HepG2 (cell line): ENCODE results near the gene DLG4. TPM values are rescaled to one million over a fixed set of nuclear protein-coding genes. Genes with fewer than 3 reads are reported as not detected.

Source experiments
- HNRNPK ChIP-seq: fragments of 200-400 bp; formaldehyde crosslinking; IDR thresholded peaks from 2 replicates; pipeline ENCODE4 v1.6.1; 2018; ENCODE audit warnings: low read length, low read depth, moderate library complexity, mild to moderate bottlenecking; ENCODE audit not compliant: poor library complexity, severe bottlenecking
- HNRNPLL ChIP-seq: fragments of 200-400 bp; formaldehyde crosslinking; IDR thresholded peaks from 2 replicates; pipeline ENCODE4 v1.6.1; 2017; ENCODE audit warnings: mild to moderate bottlenecking, low read depth, low read length; ENCODE audit not compliant: poor library complexity, severe bottlenecking
- NCOA5 ChIP-seq: sonication (generic); formaldehyde crosslinking; IDR thresholded peaks from 2 replicates; pipeline ENCODE4 v1.4.0; 2020; ENCODE audit warnings: missing genetic modification reagents
- NFATC3 ChIP-seq: sonication (generic); formaldehyde crosslinking; IDR thresholded peaks from 2 replicates; pipeline ENCODE4 v1.5.1; 2020; ENCODE audit warnings: mild to moderate bottlenecking, missing genetic modification reagents
- PCBP2 ChIP-seq: fragments of 200-400 bp; formaldehyde crosslinking; optimal IDR thresholded peaks from 2 replicates; pipeline ENCODE3; 2018; ENCODE audit warnings: low read length, low read depth; ENCODE audit not compliant: poor library complexity, severe bottlenecking
- PITX1 ChIP-seq: sonication (generic); formaldehyde crosslinking; IDR thresholded peaks from 2 replicates; pipeline ENCODE4 v1.5.1; 2020; ENCODE audit warnings: mild to moderate bottlenecking, missing genetic modification reagents
- PRPF4 ChIP-seq: fragments of 200-400 bp; formaldehyde crosslinking; IDR thresholded peaks from 2 replicates; pipeline ENCODE4 v1.6.1; 2016; ENCODE audit warnings: low read length, low read depth; ENCODE audit not compliant: poor library complexity, severe bottlenecking
- PTBP1 ChIP-seq: fragments of 200-400 bp; formaldehyde crosslinking; IDR thresholded peaks from 2 replicates; pipeline ENCODE4 v1.6.1; 2018; ENCODE audit warnings: low read length, low read depth; ENCODE audit not compliant: poor library complexity, severe bottlenecking
- RBFOX2 ChIP-seq: fragments of 200-400 bp; formaldehyde crosslinking; IDR thresholded peaks from 2 replicates; pipeline ENCODE4 v1.6.1; 2017; ENCODE audit warnings: low read depth, mild to moderate bottlenecking, low read length
- TAF15 ChIP-seq: fragments of 200-400 bp; formaldehyde crosslinking; IDR thresholded peaks from one replicate; pipeline ENCODE4 v1.6.1; 2018; ENCODE audit warnings: mild to moderate bottlenecking, low read depth, low read length; ENCODE audit not compliant: poor library complexity, severe bottlenecking
- TBP ChIP-seq: sonication (generic); formaldehyde crosslinking; IDR thresholded peaks from 2 replicates; pipeline ENCODE4 v1.5.0; 2020; ENCODE audit warnings: missing genetic modification reagents
- ZFP90 ChIP-seq: sonication (generic); formaldehyde crosslinking; IDR thresholded peaks from 2 replicates; pipeline ENCODE4 v1.8.0; 2022; ENCODE audit warnings: missing genetic modification reagents, mild to moderate bottlenecking, inconsistent platforms, borderline replicate concordance
- ZNF224 ChIP-seq: sonication (generic); formaldehyde crosslinking; IDR thresholded peaks from 2 replicates; pipeline ENCODE4 v1.5.0; 2020; ENCODE audit warnings: mild to moderate bottlenecking, missing genetic modification reagents
- ZNF232 ChIP-seq: sonication (generic); formaldehyde crosslinking; IDR thresholded peaks from 2 replicates; pipeline ENCODE4 v1.4.0; 2020; ENCODE audit warnings: missing genetic modification reagents, borderline replicate concordance
- ZNF7 ChIP-seq: IDR thresholded peaks from 2 replicates; pipeline ENCODE4 v1.6.1; 2016; ENCODE audit warnings: missing biosample characterization, missing genetic modification reagents
- polyA plus RNA-seq, 8 experiments: library from polyadenylated mRNA; depleted of rRNA in 3 of 8; stranded (reverse) in 7 of 8; unstranded in 1 of 8; fragments of >200 nt; fragmentation: Illumina TruSeq in 4 of 8; extraction: Trizol in 4 of 8; gene quantifications; 2 replicates each; pipeline versions ENCODE4 v1.2.1 to v1.2.3, GENCODE V29; 2011 to 2016; ENCODE audit warnings: low read depth in 4 of 8, missing spikeins in 1 of 8, mixed read lengths in 1 of 8; ENCODE audit not compliant: insufficient read depth in 1 of 8
- total RNA-seq, 5 experiments: library from RNA; depleted of rRNA; stranded (reverse); fragments of >200 nt; fragmentation: Illumina TruSeq; extraction: Trizol; gene quantifications; 2 replicates each; pipeline ENCODE4 v1.2.3, GENCODE V29; 2016; ENCODE audit warnings: low read depth in 1 of 5
- TF ChIP-seq, protein P1 (sequence below): sonication (generic); formaldehyde crosslinking; IDR thresholded peaks from 2 replicates; pipeline ENCODE4 v1.9.0; 2022; ENCODE audit warnings: missing genetic modification reagents, mild to moderate bottlenecking, borderline replicate concordance
- TF ChIP-seq, protein P2 (sequence below): sonication (generic); formaldehyde crosslinking; IDR thresholded peaks from 2 replicates; pipeline ENCODE4 v1.4.0; 2020; ENCODE audit warnings: missing genetic modification reagents
- TF ChIP-seq, protein P3 (sequence below), 2 experiments: IDR thresholded peaks; 2 replicates each; pipeline ENCODE4 v1.6.1; 2011 to 2012; ENCODE audit warnings: low read length in 2 of 2, borderline replicate concordance in 1 of 2, low read depth in 1 of 2, mild to moderate bottlenecking in 1 of 2, moderate library complexity in 1 of 2

Gene DLG4
- total and polyA plus RNA-seq, 2 of the 13 experiments (the other 11 are each of a cell fraction or from before 2014, with no cell fraction given) = 0.71 to 4.3 TPM

DNA sequence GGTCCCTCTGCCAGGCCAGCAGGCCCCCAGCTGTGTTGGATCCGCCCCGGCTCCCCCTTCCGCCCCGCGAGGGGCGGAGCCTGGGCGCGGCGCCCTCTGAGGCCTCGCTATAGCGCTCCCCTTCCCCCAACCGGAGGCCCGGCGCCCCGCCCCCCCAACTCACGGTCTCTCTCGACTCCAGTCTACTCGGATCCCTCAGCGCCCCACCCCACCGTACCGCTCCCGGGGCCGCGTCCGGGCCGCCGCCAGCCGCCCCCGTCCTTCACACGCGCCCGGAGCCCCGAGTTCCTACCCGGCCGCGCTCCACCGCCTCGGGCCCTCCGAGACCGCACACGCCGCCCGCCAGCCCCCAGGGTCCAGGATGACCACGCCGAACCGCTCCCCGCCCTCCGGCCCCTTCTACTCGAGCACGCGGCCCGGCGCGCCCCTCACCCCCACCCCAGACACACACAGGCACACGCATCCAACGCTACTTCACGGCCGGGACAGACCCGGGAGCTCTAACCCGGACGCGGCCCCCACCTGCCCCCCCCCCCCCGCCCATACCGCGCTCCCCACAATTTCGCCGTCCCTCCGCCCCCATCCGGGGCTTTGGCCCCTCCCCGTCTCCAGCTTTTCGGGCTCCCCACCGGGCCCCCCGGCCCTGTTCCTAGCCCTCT lies 18.3 kb upstream of the DLG4 start (continued):
- TF ChIP-seq NFATC3 (CRISPR knock-in tag) = no peak
- TF ChIP-seq ZFP90 (CRISPR knock-in tag) = no peak
- TF ChIP-seq HNRNPK = peak; percentile 75
- peak; percentile 27 for TF ChIP-seq HNRNPLL
- TF ChIP-seq, protein P1, sequence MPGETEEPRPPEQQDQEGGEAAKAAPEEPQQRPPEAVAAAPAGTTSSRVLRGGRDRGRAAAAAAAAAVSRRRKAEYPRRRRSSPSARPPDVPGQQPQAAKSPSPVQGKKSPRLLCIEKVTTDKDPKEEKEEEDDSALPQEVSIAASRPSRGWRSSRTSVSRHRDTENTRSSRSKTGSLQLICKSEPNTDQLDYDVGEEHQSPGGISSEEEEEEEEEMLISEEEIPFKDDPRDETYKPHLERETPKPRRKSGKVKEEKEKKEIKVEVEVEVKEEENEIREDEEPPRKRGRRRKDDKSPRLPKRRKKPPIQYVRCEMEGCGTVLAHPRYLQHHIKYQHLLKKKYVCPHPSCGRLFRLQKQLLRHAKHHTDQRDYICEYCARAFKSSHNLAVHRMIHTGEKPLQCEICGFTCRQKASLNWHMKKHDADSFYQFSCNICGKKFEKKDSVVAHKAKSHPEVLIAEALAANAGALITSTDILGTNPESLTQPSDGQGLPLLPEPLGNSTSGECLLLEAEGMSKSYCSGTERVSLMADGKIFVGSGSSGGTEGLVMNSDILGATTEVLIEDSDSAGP = 0 out of 2 replicates have a peak, but pooled peaks have one; percentile 36
- no peak for TF ChIP-seq ZNF7 (CRISPR knock-in tag)
- no peak for TF ChIP-seq NCOA5 (CRISPR knock-in tag)
- TF ChIP-seq TAF15 = no peak
- TF ChIP-seq PITX1 (CRISPR knock-in tag) = no peak
- TF ChIP-seq PCBP2 = no peak
- TF ChIP-seq TBP (CRISPR knock-in tag) = no peak
- peak; percentile 87 for TF ChIP-seq PRPF4
- TF ChIP-seq, protein P2, sequence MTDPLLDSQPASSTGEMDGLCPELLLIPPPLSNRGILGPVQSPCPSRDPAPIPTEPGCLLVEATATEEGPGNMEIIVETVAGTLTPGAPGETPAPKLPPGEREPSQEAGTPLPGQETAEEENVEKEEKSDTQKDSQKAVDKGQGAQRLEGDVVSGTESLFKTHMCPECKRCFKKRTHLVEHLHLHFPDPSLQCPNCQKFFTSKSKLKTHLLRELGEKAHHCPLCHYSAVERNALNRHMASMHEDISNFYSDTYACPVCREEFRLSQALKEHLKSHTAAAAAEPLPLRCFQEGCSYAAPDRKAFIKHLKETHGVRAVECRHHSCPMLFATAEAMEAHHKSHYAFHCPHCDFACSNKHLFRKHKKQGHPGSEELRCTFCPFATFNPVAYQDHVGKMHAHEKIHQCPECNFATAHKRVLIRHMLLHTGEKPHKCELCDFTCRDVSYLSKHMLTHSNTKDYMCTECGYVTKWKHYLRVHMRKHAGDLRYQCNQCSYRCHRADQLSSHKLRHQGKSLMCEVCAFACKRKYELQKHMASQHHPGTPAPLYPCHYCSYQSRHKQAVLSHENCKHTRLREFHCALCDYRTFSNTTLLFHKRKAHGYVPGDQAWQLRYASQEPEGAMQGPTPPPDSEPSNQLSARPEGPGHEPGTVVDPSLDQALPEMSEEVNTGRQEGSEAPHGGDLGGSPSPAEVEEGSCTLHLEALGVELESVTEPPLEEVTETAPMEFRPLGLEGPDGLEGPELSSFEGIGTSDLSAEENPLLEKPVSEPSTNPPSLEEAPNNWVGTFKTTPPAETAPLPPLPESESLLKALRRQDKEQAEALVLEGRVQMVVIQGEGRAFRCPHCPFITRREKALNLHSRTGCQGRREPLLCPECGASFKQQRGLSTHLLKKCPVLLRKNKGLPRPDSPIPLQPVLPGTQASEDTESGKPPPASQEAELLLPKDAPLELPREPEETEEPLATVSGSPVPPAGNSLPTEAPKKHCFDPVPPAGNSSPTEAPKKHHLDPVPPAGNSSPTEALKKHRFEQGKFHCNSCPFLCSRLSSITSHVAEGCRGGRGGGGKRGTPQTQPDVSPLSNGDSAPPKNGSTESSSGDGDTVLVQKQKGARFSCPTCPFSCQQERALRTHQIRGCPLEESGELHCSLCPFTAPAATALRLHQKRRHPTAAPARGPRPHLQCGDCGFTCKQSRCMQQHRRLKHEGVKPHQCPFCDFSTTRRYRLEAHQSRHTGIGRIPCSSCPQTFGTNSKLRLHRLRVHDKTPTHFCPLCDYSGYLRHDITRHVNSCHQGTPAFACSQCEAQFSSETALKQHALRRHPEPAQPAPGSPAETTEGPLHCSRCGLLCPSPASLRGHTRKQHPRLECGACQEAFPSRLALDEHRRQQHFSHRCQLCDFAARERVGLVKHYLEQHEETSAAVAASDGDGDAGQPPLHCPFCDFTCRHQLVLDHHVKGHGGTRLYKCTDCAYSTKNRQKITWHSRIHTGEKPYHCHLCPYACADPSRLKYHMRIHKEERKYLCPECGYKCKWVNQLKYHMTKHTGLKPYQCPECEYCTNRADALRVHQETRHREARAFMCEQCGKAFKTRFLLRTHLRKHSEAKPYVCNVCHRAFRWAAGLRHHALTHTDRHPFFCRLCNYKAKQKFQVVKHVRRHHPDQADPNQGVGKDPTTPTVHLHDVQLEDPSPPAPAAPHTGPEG (CRISPR knock-in tag) = no peak
- TF ChIP-seq PTBP1 = no peak
- TF ChIP-seq, protein P3, sequence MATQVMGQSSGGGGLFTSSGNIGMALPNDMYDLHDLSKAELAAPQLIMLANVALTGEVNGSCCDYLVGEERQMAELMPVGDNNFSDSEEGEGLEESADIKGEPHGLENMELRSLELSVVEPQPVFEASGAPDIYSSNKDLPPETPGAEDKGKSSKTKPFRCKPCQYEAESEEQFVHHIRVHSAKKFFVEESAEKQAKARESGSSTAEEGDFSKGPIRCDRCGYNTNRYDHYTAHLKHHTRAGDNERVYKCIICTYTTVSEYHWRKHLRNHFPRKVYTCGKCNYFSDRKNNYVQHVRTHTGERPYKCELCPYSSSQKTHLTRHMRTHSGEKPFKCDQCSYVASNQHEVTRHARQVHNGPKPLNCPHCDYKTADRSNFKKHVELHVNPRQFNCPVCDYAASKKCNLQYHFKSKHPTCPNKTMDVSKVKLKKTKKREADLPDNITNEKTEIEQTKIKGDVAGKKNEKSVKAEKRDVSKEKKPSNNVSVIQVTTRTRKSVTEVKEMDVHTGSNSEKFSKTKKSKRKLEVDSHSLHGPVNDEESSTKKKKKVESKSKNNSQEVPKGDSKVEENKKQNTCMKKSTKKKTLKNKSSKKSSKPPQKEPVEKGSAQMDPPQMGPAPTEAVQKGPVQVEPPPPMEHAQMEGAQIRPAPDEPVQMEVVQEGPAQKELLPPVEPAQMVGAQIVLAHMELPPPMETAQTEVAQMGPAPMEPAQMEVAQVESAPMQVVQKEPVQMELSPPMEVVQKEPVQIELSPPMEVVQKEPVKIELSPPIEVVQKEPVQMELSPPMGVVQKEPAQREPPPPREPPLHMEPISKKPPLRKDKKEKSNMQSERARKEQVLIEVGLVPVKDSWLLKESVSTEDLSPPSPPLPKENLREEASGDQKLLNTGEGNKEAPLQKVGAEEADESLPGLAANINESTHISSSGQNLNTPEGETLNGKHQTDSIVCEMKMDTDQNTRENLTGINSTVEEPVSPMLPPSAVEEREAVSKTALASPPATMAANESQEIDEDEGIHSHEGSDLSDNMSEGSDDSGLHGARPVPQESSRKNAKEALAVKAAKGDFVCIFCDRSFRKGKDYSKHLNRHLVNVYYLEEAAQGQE (IDR thresholded peaks at IDR 0.05; ENCODE audit: borderline replicate concordance in 1 of 2, low read depth in 1 of 2, low read length in 2 of 2) = no peak
- no peak for TF ChIP-seq ZNF232
- peak; percentile 94 for TF ChIP-seq RBFOX2
- no peak for TF ChIP-seq ZNF224 (CRISPR knock-in tag)
